LNCAP (cell line): Measurements from ENCODE around the gene C1QL3.

Experiments used
- TF ChIP-seq, protein P1 (sequence below): fragments of 450-650 bp; IDR thresholded peaks from 2 replicates; pipeline ENCODE4 v1.5.1; 2017; ENCODE audit warnings: mild to moderate bottlenecking

Gene C1QL3

DNA sequence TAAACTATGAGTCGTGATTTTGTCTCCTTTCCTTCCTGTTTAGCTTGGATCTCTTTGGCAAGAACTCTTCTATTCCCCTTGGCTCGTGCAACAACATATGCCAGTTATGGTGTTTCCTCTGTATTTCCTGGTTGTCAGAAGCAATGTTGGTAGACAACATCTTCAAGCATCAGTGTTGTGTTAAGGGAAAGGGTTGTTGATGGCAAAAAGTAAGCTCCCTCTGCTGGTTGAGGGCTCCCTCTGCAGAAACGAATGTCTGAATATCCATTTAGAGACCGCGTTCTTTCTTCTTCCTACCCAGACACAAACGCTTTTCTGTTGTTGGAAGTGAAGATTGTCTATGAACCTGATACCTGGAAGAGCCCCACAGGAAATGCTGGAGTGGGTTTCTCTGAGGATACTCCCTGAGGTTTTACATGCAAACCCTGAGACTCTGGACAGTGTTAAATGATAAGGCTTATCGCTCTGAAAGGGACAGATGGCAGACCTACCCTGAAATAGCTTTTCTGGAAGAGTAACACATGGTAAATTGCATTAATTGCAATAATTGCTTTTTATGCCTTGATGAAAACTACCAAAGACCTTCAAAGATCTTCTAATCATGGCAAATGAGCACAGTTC lies 23.5 kb upstream of the C1QL3 start:
- TF ChIP-seq, protein P1, sequence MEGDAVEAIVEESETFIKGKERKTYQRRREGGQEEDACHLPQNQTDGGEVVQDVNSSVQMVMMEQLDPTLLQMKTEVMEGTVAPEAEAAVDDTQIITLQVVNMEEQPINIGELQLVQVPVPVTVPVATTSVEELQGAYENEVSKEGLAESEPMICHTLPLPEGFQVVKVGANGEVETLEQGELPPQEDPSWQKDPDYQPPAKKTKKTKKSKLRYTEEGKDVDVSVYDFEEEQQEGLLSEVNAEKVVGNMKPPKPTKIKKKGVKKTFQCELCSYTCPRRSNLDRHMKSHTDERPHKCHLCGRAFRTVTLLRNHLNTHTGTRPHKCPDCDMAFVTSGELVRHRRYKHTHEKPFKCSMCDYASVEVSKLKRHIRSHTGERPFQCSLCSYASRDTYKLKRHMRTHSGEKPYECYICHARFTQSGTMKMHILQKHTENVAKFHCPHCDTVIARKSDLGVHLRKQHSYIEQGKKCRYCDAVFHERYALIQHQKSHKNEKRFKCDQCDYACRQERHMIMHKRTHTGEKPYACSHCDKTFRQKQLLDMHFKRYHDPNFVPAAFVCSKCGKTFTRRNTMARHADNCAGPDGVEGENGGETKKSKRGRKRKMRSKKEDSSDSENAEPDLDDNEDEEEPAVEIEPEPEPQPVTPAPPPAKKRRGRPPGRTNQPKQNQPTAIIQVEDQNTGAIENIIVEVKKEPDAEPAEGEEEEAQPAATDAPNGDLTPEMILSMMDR = peak; percentile 81

DNA sequence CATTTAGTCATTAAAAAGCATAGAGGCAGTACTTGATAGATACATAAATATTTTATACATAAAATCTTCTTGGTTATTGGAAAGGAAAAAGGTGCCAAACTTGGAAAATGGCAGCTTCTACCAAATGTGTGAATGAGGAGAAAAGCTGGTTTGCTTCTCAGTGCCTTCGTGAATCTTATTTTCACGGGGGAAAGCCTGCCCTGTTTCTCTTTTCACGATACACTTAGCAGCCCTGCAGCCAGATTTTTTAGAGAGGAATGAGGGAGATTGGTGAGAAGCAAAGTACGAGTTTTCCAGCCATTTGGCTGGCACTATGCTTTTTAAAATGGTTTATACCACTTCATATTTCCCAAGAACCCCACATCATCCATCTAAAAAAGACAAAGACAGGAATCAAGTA lies 22.9 kb upstream of the C1QL3 start:
- TF ChIP-seq, protein P1 = no peak

DNA sequence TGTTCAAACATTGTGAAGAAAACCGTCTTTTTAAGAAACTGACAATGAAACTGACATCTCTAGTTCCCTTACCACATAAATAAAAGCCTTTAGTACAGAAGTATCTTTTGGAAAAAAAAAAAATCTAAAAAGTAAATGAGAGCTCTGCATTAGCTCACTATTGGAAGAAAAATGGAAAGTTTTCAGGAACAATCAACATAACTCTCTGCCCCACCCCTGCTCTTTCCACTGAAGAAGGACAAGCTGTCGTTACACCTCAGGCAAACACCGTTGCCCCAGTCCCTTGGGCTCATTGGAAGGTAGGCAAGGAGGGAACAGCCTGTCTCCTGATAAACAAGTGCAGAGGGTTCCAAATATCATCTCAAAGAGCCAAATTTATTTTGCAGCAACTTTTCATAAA lies 22.4 kb upstream of the C1QL3 start:
- TF ChIP-seq, protein P1 = no peak

DNA sequence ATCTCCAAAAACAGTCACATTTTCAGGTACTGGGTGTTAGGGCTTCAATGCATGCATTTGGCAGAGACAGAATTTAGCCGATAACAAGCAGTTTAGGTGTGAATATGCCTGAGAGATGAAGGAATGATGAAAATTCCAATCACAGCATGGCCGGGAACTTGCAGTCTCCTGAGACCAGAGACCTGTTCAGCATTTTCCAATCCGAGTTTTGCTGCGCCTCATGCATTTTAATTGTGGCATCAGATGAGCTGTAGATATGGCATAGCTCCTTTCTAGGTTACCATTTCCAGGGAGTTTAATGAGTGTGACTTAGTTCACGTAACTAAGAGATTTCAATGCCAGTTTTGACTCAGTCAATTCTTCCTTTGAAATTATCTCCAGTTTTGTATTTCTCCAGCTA lies 14.5 kb upstream of the C1QL3 start:
- TF ChIP-seq, protein P1 = no peak

DNA sequence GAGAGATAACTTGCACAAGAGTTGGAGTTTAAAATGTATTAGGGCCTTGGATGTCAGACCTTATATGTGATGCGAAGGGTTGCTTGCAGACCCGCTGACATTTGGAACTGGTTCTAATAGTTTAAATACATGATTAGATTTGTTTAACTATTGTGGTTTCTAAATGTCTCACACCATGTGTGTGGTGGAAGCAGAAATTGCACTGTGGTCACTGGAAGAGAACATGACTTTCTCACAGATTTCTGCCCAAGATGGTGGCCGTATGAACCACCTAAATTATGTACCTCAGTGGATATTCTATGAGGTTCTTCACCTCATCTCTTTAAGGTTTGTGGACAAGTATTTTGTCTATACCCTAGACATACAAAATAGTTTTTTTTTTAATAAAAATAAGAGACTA lies 8.2 kb upstream of the C1QL3 start:
- TF ChIP-seq, protein P1 = no peak

DNA sequence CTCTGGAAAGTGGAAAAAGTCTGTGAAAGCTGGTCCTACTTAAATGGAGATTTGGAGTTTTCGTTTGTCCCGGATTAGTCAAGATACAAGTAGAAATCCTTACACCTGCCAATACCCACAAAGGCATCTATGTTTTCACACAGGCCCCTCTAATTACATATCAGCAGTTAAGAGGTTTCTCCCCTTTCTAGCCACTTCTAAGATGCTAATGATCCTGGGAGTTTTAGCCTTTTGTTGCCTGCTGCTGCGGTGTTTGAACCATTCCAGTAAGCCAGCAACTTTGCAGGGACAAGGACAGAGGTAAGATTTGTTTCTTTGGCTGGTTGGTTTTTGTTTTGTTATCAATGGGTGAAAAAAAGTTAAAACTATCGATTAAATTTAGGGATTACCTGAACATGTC lies 5.8 kb upstream of the C1QL3 start:
- TF ChIP-seq, protein P1 = no peak

DNA sequence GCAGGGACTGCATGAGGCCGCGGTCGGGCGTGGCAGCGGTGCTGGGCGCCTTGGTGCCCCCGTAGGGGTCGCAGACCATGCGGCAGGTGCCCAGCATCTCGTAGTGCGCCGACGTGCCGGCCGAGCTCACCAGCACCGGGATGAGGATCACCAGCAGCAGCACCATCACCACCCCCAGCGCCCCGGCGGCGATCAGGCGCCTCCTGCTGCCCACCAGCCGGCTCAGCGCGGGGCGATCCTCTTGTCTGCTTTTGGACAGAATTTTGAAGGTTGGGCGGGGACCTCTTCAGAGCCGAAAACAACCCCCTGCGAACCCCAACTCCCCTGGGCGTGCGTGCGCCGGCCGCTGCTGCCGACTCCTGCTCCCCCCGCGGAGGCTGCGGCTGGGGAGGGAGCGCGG lies 779 bp downstream of the C1QL3 start:
- TF ChIP-seq, protein P1 = no peak
